GM19240 (cell line): ENCODE data around the gene ACBD6.

Experiments
- DNase-seq: peaks from one replicate; pipeline ENCODE4 v3.0.0; 2011; ENCODE audit warnings: low spot score; ENCODE audit not compliant: insufficient read length

ACBD6 gene

GRCh38 chr1:180525715-180526039 is 23.3 kb upstream of the ACBD6 start:
- no peak for DNase-seq

DNA sequence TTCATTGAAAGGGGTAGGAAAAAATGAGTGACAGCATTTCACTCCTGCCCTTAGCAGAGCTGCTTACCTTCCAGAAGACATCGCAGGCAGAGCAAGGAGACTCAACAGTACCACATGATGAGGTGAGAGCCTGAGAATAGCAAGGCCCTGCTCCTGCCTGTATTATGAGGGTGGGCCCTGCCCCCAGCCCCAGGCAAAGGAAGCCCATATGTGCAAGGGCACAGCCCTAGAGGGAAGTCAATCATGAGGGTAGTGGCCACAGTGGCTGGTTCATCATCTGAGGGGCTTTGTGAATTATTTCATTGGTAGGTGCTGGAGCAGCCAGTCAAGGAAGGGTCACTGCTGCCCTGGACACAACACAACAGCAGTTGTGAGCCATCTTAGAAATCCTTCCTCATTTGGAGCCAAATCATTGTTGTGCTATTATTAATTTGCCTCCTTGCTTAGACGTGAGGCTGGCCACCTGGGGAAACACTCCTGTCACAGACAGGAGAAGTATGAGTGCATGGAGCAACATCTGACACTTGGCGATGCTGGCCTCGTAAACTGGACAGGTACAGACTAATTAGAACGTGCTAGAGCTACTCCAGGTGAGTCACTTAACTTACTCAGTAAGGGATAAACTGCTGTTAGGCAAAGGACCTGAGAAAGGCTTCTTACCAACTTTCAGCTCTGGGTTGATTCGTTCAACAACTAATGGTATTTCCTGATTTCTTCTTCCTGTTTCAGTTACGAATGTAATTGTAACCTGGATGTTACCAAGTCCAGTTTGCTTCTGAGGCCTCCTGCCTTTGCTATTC is 22.7 kb upstream of the ACBD6 start:
- DNase-seq = no peak

DNA sequence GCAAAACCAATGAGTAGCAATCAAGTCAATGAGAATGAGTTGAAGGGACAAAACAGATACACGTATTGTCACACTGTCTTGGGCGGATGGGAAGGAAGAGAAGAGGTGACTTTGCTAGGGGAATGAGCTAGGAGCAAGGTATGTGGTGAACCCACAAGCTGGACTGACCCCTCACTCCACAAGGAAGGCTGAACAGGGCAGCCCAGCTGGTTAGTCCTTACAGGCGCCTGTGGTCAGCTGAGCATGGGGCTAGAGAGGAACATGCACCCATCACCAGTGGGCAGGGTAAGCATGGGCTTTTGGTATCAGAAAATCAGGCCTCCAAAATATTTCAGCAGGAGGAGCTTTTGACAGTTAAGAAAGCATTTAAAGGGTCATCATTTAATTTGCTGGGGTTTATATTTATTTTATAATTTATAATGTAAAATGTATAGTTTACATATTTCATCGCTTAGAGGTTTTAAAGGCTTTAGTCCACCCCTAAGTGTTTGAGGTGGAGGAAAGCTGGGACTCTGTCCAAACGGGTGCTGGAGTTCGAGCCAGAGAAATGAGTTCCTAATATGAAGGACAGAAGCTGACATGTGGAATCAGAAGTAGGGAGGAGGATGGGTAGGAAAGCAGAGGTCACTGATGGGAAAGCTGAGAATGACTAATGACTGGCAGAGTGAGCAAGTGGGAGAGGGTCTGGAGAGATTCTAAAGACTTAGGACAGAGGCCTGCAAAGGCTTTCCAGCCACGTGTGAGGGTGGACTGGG is 22.0 kb upstream of the ACBD6 start:
- no peak for DNase-seq

DNA sequence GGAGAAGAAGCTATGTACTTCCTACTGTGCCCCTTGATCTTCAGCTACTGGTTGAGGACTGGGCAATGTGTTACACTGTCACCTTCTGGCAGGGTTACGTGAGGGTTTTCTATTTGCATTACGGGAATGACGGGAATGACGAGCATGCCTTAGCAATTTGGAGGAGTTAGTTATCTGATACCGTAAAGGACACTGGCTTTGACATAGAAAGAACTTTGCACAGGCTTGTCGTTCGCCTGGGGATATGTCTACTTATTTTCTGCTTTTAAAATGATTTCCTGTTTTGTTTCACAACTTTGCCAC is 19.8 kb upstream of the ACBD6 start:
- no peak for DNase-seq

DNA sequence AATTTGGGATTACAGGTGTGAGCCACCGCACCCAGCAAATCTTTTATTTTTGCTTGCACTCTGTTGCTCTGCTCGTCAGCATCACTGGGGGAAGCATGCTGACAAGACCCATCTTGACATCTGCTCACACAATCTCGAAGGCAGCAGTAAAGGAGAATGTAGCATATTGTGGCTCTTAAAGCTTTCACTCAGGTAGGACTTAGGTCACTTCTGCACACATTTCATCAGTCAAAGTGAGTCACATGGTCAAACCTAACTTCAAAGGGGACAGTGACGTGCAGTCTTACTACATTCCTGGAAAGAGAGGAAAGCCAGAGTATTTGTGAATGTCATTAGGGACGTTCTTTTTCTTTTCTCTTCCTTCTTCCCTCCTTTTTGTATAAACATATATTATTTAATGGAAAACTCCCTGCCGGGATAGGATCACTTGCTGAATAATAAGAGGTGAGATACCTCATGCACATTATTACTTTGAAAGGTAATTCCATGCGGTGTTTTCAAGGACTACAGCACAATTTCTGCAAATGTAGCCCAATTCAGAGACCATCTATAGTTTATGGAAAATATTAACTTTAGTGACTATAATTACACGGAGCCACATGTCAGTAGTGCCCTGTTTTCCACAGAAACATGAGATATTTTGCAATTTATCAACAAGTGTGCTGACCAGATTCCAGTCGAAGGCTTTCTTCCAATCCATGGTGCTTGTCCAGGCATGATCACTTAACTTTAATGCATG is 19.3 kb upstream of the ACBD6 start:
- no peak for DNase-seq

DNA sequence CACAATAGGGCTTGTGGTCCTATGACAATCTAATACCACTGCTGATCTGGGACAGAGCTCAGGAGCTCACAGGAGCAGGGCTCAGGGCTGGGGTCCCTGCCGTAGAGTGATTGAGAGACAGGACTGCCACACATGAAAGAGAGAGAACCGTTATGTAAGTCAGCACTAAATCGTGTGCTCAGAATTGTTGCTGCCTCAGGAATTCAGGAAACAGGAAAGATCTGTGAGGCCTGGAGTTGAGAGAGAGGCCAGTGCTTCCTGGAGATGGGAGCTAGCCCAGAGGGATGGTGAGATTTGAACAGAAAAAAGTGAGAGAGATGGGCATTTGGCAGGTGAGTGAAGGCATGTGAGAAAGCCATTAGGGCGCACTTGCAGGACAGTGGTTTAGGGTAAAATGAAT is 17.5 kb upstream of the ACBD6 start:
- DNase-seq = no peak

GRCh38 chr1:180515857-180516388 is 13.5 kb upstream of the ACBD6 start:
- peak; percentile 72 for DNase-seq

DNA sequence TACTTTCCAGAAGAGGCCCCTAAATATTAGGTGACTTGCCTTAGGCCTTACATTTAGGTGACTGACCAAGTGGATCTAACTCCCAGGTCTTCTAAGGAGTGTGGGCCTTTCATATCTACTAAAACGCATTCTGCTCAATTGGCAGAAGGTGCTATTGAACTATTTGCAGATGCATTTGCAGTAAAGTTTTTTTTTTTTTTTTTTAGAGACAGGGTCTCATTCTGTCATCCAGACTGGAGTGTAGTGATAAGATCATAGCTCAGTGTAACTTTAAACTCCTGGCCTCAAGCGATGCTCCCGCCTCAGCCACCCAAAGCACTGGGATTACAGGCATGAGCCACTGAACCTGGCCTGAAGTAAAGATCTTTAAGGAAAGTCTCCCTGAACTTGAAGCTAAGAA is 13.0 kb upstream of the ACBD6 start:
- DNase-seq = no peak

- no peak for DNase-seq
Observed at GRCh38 chr1:180513531-180513930, 11.2 kb upstream of the ACBD6 start.

DNA sequence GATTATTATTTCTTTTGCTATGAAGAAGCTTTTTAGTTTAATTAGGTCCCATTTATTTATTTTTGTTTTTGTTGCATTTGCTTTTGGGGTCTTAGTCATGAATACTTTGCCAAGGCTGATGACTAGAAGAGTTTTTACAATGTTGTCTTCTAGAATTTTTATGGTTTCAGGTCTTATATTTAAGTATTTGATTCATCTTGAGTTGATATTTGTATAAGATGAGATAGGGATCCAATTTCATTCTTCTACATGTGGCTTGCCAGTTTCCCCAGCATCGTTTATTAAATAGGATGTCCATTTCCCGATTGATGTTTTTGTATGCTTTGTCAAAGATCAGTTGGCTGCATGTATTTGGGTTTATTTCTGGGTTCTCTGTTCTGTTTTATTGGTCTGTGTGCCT is 8.5 kb upstream of the ACBD6 start:
- no peak for DNase-seq

DNA sequence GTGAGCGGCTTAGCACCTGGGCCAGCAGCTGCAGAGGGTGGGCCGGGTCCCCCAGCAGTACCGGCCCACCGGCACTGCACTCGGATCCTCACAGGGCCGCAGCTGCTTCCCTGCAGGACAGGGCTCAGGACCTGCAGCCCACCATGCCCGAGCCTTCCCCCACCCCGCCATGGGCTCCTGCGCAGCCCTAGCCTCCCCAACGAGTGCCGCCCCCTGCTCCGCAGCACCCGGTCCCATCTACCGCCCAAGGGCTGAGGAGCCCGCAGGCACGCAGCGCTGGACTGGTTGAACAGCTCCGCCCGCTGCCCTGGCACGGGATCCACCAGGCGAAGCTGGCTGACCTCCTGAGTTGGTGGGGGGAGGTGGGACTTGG is 6.3 kb upstream of the ACBD6 start:
- DNase-seq = no peak

GRCh38 chr1:180507795-180508724 is 5.7 kb upstream of the ACBD6 start:
- no peak for DNase-seq

GRCh38 chr1:180505732-180506335 is 3.5 kb upstream of the ACBD6 start:
- DNase-seq = no peak

DNA sequence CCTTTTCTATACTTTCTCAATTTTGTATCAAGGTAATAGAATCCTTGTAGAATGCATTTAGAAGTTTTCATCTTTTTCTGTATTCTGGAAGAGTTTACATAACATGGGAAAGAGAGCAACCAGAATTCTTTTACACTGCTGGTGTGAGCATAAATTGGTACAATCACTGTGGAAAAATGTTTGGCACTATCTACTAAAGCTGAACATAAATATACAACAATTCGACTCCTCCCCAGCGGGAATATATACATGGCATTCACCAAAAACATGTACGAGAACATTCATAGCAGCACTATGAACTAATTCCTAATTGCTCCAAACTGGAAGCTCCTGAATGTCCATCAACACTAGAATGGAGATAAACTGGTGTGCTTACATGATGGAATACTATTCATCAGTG is 1.8 kb upstream of the ACBD6 start:
- no peak for DNase-seq

DNA sequence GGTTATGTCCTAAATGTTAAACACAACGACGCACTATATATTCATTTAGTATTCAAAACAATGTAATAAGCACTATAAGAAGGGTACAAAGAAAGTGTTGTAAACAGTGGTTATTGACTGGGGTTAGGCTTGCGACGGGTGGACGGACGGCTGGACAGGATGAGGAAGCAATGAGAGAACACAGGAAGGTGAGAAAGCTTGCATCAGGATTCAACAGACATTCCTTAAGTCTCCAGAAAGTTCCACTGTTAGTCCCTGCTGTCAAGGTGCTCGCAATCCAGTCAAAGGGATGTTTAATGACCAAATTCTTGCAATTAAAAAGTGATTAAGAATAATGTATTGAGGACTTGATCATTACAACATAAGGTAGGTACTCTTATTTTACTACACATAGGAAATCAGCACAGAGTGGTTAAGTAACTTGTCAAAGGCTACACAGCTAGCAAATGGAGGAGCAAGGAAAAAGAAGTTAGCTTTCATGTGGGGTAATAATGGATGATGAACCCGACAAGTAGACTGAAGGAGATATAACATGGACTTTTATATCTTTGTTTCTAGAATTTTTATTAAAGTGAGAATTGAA is 994 bp upstream of the ACBD6 start:
- no peak for DNase-seq

GRCh38 chr1:180501865-180502360 is 464 bp downstream of the ACBD6 start:
- peak; percentile 29 for DNase-seq

DNA sequence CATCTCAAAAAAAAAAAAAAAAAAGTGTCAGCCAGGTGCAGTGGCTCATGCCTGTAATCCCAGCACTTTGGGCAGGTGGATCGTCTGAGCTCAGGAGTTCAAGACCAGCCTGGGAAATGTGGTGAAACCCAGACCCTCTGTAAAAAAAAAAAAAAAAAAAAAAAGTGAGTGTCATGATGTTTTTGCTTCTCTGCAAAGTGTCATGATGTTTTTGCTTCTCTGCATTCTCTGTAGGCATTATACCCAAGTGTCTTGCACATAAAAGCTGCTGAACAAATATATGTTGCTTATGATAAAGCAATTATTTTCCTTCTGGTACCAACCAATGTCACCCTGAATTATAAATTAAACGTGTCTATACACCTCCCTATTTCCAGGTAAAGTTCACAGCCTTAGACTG is 1.7 kb downstream of the ACBD6 start:
- no peak for DNase-seq

DNA sequence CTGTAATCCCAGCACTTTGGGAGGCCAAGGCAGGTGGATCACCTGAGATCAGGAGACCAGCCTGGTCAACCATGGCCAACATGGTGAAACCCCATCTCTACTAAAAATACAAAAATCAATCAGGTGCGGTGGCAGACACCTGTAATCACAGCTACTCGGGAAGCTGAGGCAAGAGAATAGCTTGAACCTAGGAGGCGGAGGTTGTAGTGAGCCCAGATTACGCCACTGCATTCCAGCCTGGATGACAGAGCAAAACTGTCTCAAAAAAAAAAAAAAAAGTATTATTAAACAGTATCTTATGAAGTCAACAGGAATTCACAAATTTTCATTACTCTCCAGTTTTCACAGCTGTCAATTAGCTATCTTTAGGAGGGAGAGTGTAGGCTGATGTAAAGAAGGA is 3.8 kb downstream of the ACBD6 start:
- no peak for DNase-seq

- DNase-seq = no peak
Observed at GRCh38 chr1:180497826-180498225, 4.6 kb downstream of the ACBD6 start.

GRCh38 chr1:180494370-180494769 is 8.0 kb downstream of the ACBD6 start:
- DNase-seq = no peak
